Fibroblast of the aortic adventitia (primary cell): ENCODE measurements around the gene TTC29. TPM values are rescaled to one million over a fixed set of nuclear protein-coding genes. Genes with fewer than 3 reads are reported as not detected.

Experiments used
- DNase-seq: peaks from one replicate; pipeline ENCODE4 v3.0.0-alpha.2; 2010; ENCODE audit warnings: low read depth
- H3K4me3 ChIP-seq: 2 replicates; pipeline ENCODE4 v1.5.1; 2011; ENCODE audit warnings: low read depth, mild to moderate bottlenecking, control low read depth, low read length, moderate library complexity
- total RNA-seq: library from RNA; depleted of rRNA; stranded (reverse); fragments of >200 nt; gene quantifications from 2 replicates; pipeline ENCODE4 v1.2.3, GENCODE V29; 2012; ENCODE audit warnings: low replicate concordance
- TF ChIP-seq, protein P1 (sequence below): IDR thresholded peaks from 2 replicates; pipeline ENCODE4 v1.5.1; 2011; ENCODE audit warnings: mild to moderate bottlenecking, low read length, control low read depth, inconsistent platforms; ENCODE audit not compliant: insufficient read depth

TTC29 gene
- total RNA-seq, 1 donor: 0.81 TPM

- H3K4me3 ChIP-seq: no peak overlapping the region
- TF ChIP-seq, protein P1, sequence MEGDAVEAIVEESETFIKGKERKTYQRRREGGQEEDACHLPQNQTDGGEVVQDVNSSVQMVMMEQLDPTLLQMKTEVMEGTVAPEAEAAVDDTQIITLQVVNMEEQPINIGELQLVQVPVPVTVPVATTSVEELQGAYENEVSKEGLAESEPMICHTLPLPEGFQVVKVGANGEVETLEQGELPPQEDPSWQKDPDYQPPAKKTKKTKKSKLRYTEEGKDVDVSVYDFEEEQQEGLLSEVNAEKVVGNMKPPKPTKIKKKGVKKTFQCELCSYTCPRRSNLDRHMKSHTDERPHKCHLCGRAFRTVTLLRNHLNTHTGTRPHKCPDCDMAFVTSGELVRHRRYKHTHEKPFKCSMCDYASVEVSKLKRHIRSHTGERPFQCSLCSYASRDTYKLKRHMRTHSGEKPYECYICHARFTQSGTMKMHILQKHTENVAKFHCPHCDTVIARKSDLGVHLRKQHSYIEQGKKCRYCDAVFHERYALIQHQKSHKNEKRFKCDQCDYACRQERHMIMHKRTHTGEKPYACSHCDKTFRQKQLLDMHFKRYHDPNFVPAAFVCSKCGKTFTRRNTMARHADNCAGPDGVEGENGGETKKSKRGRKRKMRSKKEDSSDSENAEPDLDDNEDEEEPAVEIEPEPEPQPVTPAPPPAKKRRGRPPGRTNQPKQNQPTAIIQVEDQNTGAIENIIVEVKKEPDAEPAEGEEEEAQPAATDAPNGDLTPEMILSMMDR: no peak
Observed at GRCh38 chr4:146814750-146815149, 130.9 kb downstream of the TTC29 start.

DNA sequence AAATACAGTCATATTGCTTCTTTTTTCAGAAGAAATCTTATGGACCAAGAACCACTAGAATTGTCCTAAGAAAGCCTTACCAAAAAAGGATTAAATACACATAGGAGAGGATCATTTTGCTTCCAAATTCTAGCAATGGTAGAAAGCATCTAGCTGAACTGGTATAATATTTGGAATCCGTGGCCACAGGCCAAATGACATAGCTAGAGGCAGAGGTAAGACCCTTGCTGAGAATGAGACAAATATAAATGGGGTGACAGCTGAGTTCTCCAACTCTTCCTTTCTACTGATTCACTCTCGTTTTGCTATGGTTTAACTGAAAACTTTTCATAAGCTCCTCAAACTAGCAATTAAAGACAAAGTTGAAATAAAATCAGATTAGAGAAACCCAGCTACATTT is 150.0 kb downstream of the TTC29 start:
- DNase-seq: no peak
- TF ChIP-seq, protein P1: no peak

More at GRCh38 chr4:146814750-146815149, 130.9 kb downstream of the TTC29 start:
- DNase-seq: no peak

GRCh38 chr4:146793727-146794126 is 151.9 kb downstream of the TTC29 start:
- TF ChIP-seq, protein P1: no peak
- no peak overlapping the region for H3K4me3 ChIP-seq
- DNase-seq: no peak

More for the DNA sequence above, 150.0 kb downstream of the TTC29 start:
- no peak overlapping the region for H3K4me3 ChIP-seq

GRCh38 chr4:146791439-146791838 is 154.2 kb downstream of the TTC29 start:
- H3K4me3 ChIP-seq: no peak overlapping the region
- TF ChIP-seq, protein P1: no peak
- no peak for DNase-seq

DNA sequence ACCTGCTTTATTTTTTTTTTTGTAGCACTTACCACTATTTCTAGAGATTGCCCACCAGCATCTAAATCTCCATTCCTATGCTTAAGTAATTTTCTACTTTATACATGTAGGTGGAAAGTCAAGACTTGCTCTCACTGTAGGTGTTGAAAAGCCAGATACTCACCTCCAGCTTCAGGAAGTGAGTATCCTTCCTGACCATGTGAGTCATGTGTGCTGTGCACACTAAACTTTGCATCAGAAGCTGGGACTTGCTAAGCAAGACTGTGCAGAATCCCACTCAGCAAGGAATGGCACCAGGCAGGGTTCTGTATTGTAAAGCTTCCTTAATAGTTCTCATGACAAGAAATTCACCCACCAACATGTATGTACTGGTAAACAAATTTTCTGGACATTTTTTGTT is 155.1 kb downstream of the TTC29 start:
- no peak for DNase-seq
- TF ChIP-seq, protein P1: no peak
- no peak overlapping the region for H3K4me3 ChIP-seq

GRCh38 chr4:146787731-146788130 is 157.9 kb downstream of the TTC29 start:
- TF ChIP-seq, protein P1: no peak
- H3K4me3 ChIP-seq: no peak overlapping the region
- no peak for DNase-seq

DNA sequence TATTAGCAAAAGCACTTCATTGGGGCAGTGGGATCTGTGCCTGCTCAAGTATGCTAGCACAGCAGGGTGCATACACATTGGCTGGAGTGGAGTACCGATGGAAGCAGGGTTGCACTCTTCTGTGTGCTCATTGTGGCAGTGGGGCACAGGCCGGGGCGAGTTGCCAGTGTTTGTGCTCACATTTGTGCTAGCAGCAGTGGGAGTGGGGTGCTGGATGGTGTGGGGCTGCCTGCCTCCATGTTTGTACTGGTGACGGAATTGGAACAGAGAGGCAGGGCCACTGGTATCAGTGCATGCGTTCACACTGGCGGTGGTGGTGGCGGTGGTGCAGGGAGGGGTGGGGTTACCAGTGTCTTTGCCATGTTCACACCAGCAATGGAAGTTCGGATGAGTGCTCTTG is 169.0 kb downstream of the TTC29 start:
- DNase-seq: no peak
- TF ChIP-seq, protein P1: no peak
- H3K4me3 ChIP-seq: no peak overlapping the region
